ENCODE measurements around the gene DOCK3.

- TF ChIP-seq EZH2 (IDR thresholded peaks at IDR 0.05) (no peak), POLR2AphosphoS5 (IDR thresholded peaks at IDR 0.05; ENCODE audit: borderline replicate concordance, low read depth, low read length) (no peak)
Observed at GRCh38 chr3:51306093-51306492, 631.4 kb downstream of the DOCK3 start.
